Myocyte (in vitro differentiated cells): Measurements from ENCODE around the gene UPK1A. TPM values are rescaled to one million over a fixed set of nuclear protein-coding genes. Genes with fewer than 3 reads are reported as not detected.
"Not testable (repeated sequence)": the region's sequence is repeated elsewhere in the genome, so short reads cannot be mapped to it uniquely, and the experiment has no call there.

ENCODE experiments used
- DNase-seq: peaks from one replicate; pipeline ENCODE4 v3.0.0-alpha.2; 2012; ENCODE audit warnings: low read depth
- total RNA-seq: library from RNA; depleted of rRNA; stranded (reverse); fragments of >200 nt; gene quantifications from 2 replicates; pipeline ENCODE4 v1.2.3, GENCODE V29; 2014

The UPK1A gene
- total RNA-seq, 1 donor from 2014 or later = not detected

DNA sequence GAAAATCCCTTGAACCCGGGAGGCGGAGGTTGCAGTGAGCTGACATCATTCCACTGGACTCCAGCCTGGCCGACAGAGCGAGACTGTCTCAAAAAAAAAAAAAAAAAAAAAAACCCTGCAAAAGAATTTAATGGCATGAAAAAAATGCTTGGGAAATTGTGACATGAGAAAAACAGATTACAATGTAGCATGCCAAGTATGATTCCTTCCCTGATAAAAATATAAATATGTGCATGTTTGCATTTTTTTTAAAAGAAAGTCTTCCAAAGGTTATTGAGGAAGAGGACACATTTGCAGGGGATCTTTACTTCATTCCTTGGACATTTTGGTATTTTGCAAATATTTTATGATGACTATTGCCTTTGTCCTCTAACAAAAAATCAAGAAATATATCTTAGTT is 23.5 kb downstream of the UPK1A start:
- DNase-seq = no peak

DNA sequence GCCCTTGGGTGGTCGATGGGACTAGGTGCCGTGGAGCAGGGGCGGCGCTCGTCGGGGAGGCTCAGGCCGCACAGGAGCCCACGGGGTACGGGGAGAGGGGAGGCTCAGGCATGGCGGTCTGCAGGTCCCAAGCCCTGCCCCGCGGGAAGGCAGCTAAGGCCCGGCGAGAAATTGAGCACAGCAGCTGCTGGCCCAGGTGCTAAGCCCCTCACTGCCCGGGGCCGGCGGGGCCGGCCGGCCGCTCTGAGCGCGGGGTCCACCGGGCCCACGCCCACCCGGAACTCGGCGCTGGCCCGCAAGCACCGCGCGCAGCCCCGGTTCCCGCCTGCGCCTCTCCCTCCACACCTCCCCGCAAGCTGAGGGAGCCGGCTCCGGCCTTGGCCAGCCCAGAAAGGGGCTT is 24.8 kb downstream of the UPK1A start:
- DNase-seq = not testable (repeated sequence)

DNA sequence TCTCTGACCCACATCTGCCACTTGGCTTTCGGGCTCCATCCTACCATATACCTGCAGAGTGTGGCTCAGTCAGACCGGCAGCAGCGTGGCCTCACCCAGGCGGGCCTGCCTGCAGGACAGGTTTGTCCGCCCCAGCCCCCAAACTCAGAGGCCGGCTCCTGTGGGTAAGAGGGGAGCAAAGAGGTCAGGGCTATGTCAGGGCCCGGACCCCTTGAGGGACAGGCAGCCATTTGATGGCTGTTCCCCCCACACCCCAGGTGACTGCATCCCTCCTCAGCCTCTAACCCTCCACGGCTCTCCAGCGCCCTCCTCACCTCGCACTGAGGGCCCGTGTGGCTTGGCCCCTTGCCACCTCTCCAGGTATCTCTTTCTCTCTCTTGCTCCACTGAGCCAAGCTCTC is 25.7 kb downstream of the UPK1A start:
- DNase-seq = no peak

DNA sequence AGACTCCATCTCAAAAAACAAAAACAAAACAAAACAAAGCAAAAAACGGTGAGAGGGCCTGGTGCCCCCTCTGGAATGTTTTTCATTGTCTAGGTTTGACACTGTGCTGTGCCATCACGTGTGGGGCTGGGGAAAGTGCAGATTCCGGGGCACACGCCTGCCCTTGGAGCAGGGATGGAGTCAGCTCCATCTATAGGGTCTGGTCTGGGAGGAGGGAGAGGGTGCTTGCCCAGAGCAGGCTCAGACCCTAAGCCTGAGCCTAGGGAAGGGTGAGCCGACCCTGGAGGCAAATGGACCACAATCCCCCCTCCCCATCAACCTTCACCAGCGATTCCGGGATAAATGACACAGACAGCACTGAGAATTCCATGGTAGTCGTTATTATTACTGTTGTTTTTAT is 27.1 kb downstream of the UPK1A start:
- no peak for DNase-seq

DNA sequence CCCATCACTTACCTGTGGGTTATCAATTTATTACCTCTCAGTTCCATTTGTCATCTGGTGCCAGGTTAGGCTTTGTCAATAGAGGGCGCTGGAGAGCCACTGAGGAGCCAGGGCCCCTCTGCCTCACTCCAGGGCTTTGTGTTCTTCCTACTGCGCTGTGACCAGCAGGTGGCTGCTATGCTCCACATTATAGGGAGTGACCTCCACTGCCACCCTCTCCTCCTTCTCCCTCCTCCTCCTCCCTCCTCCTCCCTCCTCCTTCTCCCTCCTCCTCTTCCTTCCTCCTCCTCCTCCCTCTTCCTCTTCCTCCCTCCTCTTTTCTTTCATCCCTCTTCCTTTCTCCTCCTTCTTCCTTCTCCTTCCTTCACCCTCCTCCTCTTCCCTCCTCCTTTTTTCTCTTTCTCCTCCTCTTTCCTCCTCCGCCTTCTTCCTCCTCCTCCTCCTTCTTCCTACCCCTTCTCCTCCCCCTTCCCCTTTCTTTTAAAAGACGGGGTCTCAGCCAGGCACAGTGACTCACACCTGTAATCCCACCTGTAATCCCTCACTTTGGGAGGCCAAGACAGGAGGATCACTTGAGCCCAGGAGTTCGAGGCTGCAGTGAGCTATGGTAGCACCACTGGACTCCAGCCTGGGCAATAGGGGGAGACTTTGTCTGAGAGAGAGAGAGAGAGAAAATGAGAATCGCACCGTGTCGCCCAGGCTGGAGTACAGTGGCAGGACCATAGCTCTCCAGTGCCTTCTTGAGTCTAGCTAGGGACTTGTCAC is 27.7 kb downstream of the UPK1A start:
- peak; percentile 86 for DNase-seq

DNA sequence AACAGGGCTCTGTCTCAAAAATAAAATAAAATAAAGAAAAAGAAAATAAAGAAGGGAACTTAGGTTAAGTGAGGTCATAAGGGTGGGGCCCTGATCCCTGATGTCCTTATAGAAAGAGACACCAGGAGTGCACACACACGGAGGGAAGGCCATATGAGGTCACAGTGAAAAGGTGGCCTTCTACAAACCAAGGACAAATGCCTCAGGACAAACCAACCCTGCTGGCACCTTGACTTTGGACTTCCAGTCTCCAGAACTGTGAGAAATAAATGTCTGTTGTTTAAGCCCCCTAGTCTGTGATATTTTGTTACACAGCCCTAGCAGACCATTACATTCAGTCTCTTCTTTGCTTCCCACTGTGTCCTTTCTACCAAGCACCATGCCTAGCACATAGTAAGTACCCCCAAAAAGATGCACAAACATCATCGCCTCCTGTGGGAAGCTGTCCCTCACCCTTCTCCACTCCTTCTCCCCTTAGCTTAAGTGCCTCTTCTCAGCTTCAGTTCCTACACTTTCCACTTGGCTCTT is 29.6 kb downstream of the UPK1A start:
- no peak for DNase-seq

DNA sequence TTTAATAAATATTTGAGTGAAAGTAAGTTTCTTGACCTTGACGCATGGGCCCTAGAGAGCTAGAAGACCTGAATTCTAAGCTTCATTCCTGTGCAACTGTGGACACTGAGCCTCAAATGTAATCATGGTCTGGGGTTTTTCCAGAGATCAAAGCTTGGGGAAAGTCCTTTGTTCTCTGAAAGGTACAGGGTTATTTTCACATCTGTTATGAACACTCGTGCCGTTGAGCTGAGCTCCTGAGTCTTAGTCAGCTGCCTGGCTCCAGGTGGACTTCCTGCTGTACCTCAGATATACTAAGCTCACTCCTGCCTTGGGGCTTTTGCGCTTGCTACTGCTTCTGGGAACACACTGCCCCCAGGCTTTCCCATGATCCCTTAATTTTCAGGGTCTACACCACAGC is 30.5 kb downstream of the UPK1A start:
- no peak for DNase-seq

DNA sequence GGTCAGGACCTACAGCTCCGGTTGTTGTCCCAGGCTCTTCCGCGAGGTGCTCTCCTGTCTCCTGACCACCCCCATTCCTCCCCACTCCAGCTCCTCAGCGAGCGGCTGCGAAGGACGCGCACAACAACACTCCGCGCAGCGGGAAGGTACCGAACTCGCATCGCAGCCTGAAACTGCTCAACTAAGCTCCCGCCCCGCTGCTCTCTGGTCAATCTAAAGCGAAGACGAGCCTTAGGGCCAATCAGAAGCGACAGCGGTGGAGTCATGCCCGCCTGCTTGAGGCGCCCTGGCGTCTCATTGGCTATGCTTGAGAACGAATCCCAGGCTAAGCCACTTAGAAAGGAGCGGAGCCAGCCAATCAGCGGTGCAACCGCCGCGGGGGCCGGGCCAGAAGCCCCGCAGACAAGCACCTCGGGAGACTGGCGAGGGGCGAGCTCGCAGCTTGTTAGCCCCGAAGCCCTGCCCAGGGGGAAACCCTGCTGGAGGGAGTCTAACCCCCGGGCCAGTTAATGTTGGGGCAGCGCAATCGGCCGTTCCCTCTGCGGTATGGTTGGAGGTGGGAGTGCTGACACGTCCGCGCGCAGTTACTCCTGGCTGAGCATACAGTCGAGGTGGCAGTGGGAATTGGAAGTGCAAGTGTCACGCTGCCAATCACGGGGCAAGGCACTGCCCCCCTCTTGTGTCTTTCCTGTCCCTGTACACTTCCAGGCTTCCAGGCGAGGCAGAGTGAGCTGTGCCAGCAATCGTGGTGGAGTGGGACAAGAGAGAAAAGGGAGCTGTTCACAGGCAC is 36.1 kb downstream of the UPK1A start:
- DNase-seq = peak; percentile 99

DNA sequence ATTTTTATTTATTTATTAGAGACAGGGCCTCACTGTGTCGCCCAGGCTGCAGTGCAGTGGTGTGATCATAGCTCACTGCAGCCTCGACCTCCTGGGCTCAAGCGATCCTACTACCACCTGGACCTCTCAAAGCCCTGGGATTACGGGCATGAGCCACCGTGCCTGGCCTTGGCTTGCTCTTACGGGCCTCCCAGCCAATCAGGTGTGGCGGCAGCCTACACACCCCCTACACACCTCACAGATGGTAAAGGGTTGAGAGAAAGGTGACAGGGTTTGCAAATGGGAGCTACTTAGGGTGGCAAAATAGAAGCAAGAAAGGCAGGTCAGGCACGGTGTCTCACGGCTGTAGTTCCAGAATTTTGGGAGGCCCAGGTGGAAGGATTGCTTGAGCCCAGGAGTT is 37.0 kb downstream of the UPK1A start:
- DNase-seq = no peak

DNA sequence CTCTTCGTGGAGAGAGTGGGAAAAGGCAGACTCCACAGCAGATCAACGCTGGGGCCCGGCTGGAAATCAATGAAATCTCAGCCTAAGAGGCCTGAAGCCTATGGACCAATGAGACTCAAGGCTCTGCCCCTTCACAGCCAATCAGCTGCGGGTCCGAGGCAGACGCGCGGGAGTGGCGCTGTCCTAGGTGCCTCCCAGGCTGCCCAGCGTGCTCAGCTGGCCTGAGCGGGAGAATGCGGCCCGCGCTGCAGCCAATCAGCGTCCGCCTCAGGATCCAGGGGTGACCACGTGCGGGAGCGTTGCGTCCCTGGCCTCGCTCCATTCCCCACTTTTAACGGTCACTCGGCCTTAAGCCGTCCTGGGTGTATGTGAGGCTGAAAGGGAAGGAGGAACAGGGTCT is 37.9 kb downstream of the UPK1A start, which contains the start of gene ZBTB32:
ZBTB32 (plus strand) TSS at position 341 of the 400 bp plus-strand sequence. CDS start 10,069 bp downstream, outside the sequence.
- DNase-seq = no peak

DNA sequence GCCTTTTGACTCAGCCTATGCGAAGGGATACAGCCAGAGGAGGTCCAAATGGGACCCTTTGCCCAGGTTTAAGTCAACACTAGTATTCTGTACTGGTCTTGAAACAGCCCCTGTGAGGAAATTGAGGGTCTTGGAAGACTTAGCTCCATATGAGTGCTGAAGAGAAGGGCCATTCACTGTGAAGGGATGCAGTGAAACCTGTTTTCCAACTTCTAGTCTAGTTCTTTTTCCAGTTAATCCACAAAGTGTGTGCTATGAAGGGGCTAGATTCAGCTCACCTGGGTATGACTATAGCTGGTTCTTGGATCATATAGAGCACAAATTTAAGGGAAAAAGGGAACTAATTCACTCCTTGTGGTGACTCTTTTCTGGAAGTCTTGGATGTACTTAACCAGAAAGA is 42.1 kb downstream of the UPK1A start:
- no peak for DNase-seq

DNA sequence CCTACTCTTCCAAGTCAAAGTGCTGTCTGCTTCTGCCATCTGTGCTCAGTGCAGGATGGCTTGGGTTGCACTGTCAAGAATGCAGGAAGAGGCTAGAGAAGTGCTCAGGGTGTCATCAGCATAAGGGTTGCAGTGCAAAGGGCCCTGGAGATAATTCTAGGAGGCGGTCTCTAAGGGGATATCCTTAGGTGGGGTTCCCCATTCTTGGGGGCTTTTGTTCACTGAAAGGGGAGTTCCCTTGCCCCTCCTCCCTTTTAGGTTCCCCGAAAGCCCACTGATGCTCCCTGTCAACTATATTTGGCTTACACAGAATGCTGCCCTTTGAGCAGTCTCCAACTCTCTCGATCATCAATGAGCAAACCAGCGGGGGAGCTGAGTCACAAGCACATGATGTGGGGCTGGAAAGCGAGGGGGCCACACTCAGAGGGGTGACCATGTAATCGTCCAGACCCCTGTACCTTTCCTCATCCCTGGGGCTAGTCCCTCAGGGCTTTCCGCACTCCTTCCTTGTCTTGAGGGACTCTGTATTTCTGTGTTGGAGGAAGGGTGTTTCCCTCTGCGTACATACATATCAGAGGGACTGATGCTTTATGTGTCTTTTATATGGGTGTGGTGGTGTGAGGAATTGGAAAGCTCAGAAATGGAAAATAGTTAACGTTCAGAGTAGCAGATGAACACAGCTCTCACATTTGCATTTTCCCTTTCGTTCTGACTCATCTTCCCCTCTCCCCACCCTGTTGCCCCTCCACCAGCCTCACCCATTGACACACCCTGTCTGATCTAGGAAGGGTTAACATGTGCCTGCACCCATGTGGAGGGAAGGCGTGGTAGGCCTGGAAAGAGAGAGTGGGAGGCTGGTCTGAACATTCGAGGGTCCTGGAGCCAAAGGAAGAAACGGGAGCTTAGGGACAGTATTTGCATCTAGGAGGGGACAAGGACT is 44.7 kb downstream of the UPK1A start:
- no peak for DNase-seq

DNA sequence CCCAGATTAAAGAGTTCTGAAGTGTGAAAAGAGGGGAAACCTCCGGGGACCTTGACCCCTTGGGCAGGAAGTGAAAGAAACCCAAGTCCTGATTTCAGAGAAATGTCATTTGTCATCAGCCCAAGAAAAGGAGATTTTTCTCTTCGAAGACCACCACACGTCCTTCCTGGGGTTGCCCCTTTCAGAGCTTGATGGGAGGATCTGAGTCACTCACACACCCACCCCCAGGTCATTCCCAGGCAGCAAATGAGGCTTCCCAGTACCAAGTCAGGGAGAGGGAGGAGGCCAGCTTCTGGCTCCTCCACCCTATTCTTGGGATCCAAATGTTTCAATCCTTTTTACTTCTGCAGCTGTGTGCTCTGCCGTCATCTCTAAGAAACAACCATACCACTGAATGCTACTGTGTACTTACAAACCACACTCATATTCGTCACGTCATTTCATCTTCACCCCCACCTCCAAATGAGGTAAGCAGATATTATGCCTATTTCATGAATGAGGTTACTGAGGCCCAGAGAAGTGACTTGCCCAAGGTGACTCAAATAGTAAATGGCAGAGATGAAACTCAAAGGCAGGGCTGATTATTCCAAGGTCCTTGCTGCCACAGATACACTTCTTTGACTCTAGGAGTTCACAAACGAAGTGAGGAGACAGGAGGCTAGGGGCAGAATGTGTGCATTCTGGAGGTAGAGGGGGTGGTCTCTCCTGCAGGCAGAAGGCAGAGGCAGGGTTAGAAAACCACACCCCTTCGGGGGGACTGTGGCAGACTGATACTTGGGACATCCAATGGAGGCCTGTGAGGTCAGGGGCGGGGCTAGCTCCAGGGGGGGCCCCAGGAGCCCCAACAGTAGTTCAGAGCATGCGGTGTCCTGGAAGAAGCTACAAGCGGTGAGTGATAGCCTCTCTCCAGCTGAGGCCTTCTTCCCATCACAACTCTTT is 46.5 kb downstream of the UPK1A start:
- no peak for DNase-seq

DNA sequence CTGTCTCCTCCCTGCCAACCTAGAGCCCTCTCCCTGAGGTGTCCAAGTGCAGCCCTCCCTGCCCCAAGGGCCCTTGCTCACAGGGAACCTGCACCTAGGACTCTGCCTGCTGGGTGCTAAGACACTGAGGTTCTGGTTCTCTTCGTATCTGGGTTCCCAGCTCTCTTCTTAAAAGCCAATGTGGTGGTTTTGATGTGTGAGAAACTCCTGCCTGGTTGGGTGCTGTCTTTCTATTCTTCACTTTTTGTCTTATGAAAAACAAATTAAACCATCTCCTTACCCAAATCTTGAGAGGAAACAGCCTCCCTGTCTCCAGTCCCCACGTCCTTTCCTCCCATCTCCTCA is 47.2 kb downstream of the UPK1A start:
- DNase-seq = no peak

DNA sequence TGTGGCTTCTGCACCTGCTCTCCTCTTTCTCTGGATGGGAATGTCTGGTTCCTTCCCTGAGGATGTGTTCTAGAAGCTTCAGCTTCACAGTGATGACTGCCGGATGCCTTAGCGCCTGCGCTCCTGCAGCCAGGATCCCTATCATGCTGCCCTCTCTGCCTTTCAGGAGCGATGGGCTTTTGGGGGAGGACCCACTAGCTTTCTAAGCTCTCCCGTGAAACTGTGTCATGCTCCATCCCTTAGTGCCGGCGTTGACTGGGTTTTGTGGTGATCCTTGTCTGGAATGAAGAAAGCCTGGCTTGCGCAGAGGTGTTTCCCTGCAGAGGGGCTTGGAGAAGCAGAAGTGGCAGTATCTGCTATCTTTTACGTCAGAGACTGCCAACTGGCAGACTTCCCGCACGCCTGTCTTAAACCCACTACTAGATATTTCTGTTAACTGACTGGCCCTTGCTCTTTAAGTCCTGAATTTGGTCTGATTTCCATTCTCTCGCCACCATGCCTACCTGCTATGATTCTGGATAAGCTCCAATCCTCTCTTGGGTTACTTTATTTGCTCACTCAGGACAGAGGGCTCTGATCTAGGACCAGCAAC is 47.7 kb downstream of the UPK1A start:
- DNase-seq = no peak

DNA sequence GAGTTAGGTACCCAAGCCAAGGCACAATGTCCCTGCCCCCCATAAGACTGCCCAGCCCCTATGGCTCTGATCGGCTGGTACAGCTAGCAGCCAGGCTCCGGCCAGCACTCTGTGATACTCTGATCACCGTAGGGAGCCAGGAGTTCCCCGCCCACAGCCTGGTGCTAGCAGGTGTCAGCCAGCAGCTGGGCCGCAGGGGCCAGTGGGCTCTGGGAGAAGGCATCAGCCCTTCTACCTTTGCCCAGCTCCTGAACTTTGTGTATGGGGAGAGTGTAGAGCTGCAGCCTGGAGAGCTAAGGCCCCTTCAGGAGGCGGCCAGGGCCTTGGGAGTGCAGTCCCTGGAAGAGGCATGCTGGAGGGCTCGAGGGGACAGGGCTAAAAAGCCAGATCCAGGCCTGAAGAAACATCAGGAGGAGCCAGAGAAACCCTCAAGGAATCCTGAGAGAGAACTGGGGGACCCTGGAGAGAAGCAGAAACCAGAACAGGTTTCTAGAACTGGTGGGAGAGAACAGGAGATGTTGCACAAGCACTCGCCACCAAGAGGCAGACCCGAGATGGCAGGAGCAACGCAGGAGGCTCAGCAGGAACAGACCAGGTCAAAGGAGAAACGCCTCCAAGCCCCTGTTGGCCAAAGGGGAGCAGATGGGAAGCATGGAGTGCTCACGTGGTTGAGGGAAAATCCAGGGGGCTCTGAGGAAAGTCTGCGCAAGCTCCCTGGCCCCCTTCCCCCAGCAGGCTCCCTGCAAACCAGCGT is 48.5 kb downstream of the UPK1A start:
- DNase-seq = no peak

DNA sequence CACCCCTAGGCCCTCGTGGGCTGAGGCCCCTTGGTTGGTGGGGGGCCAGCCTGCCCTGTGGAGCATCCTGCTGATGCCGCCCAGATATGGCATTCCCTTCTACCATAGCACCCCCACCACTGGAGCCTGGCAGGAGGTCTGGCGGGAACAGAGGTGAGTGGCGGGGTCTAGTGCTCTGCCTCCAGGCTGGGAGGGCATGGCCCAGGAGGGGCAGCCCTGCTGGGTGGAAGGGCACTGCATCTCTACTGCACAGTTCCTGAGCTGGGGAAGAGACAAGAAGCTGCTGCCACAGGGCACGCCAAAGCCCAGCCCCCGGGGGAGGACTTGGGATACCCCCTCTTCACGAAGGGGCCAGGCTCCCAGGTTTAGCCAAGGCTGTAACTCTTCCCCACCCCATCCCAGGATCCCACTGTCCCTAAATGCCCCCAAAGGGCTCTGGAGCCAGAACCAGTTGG is 49.1 kb downstream of the UPK1A start:
- DNase-seq = no peak

DNA sequence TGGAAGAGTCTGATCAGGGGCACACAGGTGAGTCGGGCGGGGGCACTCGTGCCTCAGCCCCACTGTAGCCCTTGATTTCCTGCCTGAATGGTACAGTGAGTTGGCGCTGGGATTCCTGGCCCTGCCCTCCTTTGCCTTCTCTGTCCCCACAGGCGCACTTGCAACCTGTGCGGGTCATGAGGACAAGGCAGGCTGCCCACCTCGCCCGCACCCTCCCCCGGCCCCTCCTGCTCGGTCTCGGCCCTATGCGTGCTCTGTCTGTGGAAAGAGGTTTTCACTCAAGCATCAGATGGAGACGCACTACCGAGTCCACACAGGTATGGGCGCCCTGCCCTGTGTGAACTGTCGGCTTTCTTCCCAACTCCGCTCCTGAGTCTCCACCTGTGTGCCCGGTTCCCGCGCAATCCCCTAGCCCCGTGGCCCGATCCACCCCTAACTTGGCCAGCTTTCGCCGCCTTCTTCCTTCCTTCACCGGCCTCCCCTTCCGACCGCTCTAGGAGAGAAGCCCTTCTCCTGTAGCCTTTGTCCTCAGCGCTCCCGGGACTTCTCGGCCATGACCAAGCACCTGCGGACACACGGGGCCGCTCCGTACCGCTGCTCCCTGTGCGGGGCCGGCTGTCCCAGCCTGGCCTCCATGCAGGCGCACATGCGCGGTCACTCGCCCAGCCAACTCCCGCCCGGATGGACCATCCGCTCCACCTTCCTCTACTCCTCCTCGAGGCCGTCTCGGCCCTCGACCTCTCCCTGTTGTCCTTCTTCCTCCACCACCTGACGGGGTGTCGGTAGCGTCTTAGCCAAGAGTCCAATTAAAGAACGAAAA is 49.9 kb downstream of the UPK1A start:
- DNase-seq = no peak
